T47D (cell line): Measurements from ENCODE around the gene N4BP2.
"Not testable (repeated sequence)": the region's sequence is repeated elsewhere in the genome, so short reads cannot be mapped to it uniquely, and the experiment has no call there.

Experiments used
- DNase-seq, 2 experiments: peaks; one replicate each; pipeline versions ENCODE4 v3.0.0 to v3.0.0-alpha.2; 2011 to 2012; ENCODE audit warnings: low read depth in 1 of 2, low spot score in 1 of 2
- JUND ChIP-seq: IDR thresholded peaks from 2 replicates; pipeline ENCODE4 v1.6.1; 2012; ENCODE audit warnings: low read depth
- in situ Hi-C: cut with HindIII; loops from 2 replicates; pipeline ENCODE4 v1.10.0; 2016; ENCODE audit warnings: low sequenced_read_pairs, low pct_unique_long_range_greater_than_20kb

Gene N4BP2

GRCh38 chr4:40055863-40056715 lies 561 bp upstream of the N4BP2 start:
- TF ChIP-seq JUND: no peak
- in situ Hi-C loops: no loop called here
- DNase-seq: peak; percentile 17 to 87

- DNase-seq: peak; percentile 85 to 97
- no peak for TF ChIP-seq JUND
- in situ Hi-C loops: no loop called here
Observed at GRCh38 chr4:40057586-40058091, 989 bp downstream of the N4BP2 start.

GRCh38 chr4:40058121-40058520 lies 1.5 kb downstream of the N4BP2 start:
- no peak for TF ChIP-seq JUND
- in situ Hi-C loops: no loop called here
- DNase-seq: no peak

- no peak for DNase-seq
- TF ChIP-seq JUND: no peak
- in situ Hi-C loops: no loop called here
Observed at GRCh38 chr4:40058854-40059253, 2.2 kb downstream of the N4BP2 start.

GRCh38 chr4:40059362-40059761 lies 2.7 kb downstream of the N4BP2 start:
- in situ Hi-C loops: no loop called here
- no peak for TF ChIP-seq JUND
- no peak for DNase-seq

- DNase-seq: no peak
- TF ChIP-seq JUND: no peak
- in situ Hi-C loops: no loop called here
Observed at GRCh38 chr4:40065010-40065409, 8.4 kb downstream of the N4BP2 start.

- TF ChIP-seq JUND: no peak
- DNase-seq: no peak
- in situ Hi-C loops: no loop called here
Observed at GRCh38 chr4:40066651-40067050, 10.0 kb downstream of the N4BP2 start.

- no peak for DNase-seq
- in situ Hi-C loops: no loop called here
- no peak for TF ChIP-seq JUND
Observed at GRCh38 chr4:40070387-40070786, 13.7 kb downstream of the N4BP2 start.

GRCh38 chr4:40086421-40086820 lies 29.8 kb downstream of the N4BP2 start:
- in situ Hi-C loops: no loop called here
- no peak for DNase-seq
- TF ChIP-seq JUND: no peak

- in situ Hi-C loops: no loop called here
- no peak for TF ChIP-seq JUND
- DNase-seq: no peak
Observed at GRCh38 chr4:40087799-40088366, 31.2 kb downstream of the N4BP2 start.

- DNase-seq, in situ Hi-C loops: not testable (repeated sequence)
Observed at GRCh38 chr4:40093400-40093799, 36.8 kb downstream of the N4BP2 start.

GRCh38 chr4:40099010-40099409 lies 42.4 kb downstream of the N4BP2 start:
- in situ Hi-C loops: no loop called here
- no peak for TF ChIP-seq JUND
- DNase-seq: no peak

GRCh38 chr4:40107150-40107549 lies 50.5 kb downstream of the N4BP2 start:
- in situ Hi-C loops: not testable (repeated sequence)

More at GRCh38 chr4:40107150-40107549, 50.5 kb downstream of the N4BP2 start:
- DNase-seq: not testable (repeated sequence)
